ENCODE data around the gene IGSF5. TPM values are rescaled to one million over a fixed set of nuclear protein-coding genes. Genes with fewer than 3 reads are reported as not detected.

Gene IGSF5
- total and polyA plus RNA-seq, 10 of the 15 experiments (the other 5 are each of a cell fraction or from before 2014, with no cell fraction given) = not detected

- Histone ChIP-seq H3K36me3 (ENCODE audit: control insufficient read depth in 2 of 2, insufficient read depth in 2 of 2, low read length in 1 of 2) (no peaks in the 10 kb centered on the region), H3K9me3 (replicated peaks; ENCODE audit: control insufficient read depth, insufficient read depth, low read length) (no peaks in the 10 kb centered on the region; the same call in 2 of the 3 replicates), H3K4me3 (no peak overlapping the region), H3K9ac (ENCODE audit: control insufficient read depth, insufficient read depth, low read length) (no peak overlapping the region), H3K79me2 (ENCODE audit: control insufficient read depth, insufficient read depth, low read length) (no peaks in the 10 kb centered on the region), H2AFZ (ENCODE audit: control insufficient read depth, low read depth, low read length) (no peak overlapping the region), H3K27me3 (replicated peaks in 1 of 2; ENCODE audit: control insufficient read depth in 2 of 2, insufficient read depth in 2 of 2, low read length in 1 of 2) (no peaks in the 10 kb centered on the region), H4K20me1 (ENCODE audit: control insufficient read depth, insufficient read depth) (no peaks in the 10 kb centered on the region), H3K4me1 (ENCODE audit: control insufficient read depth, insufficient read depth, low read length) (no peaks in the 10 kb centered on the region), H3K4me2 (ENCODE audit: control insufficient read depth, insufficient read depth) (no peak overlapping the region), H3K27ac (ENCODE audit: control insufficient read depth, insufficient read depth) (no peak overlapping the region)
- in situ Hi-C loops (cut with MboI) = no loop called here
- CTCF ChIA-PET = no interaction called here
- BruUV-seq (replicated peaks) = no TSS peak
- RAD21 ChIA-PET (ENCODE audit: unreplicated experiment) = no interaction called here
- WGBS (ENCODE audit: insufficient coverage, insufficient replicate concordance, low lambda C conversion rate, missing lambda C conversion rate) = 4% methylated on average over 1 of the region's 1 CpG
- intact Hi-C loops (cut with micrococcal nuclease; ENCODE audit: unreplicated experiment) = no loop called here
- FAIRE-seq (no peak), ATAC-seq (no peak), DNase-seq (ENCODE audit: low read depth, low spot score) (no peak)
- SMC1A ChIA-PET (ENCODE audit: uncharacterized antibody, unreplicated experiment) = no interaction called here
- POLR2A ChIA-PET = no interaction called here
- TF ChIP-seq SMC3 (IDR thresholded peaks at IDR 0.05; ENCODE audit: borderline replicate concordance, low read length) = no peak
- TF ChIP-seq NFYB (IDR thresholded peaks at IDR 0.05; ENCODE audit: insufficient read depth, low read depth, low read length) = no peak
- no peak for TF ChIP-seq REST (IDR thresholded peaks at IDR 0.05; ENCODE audit: low read depth, low read length)
- TF ChIP-seq SP1 (IDR thresholded peaks at IDR 0.05; ENCODE audit: low read depth, low read length) = no peak
- no peak for TF ChIP-seq FOXK2 (IDR thresholded peaks at IDR 0.05)
- no peak for TF ChIP-seq ZNF24 (IDR thresholded peaks at IDR 0.05)
- TF ChIP-seq SRF (IDR thresholded peaks at IDR 0.05; ENCODE audit: low read depth in 2 of 2, low read length in 2 of 2) = no peak
- no peak for TF ChIP-seq NFIC (IDR thresholded peaks at IDR 0.05; ENCODE audit: low read depth, low read length)
- no peak for TF ChIP-seq ZNF592 (IDR thresholded peaks at IDR 0.05)
- TF ChIP-seq BCL11A (IDR thresholded peaks at IDR 0.05; ENCODE audit: low read depth, low read length) = no peak
- TF ChIP-seq SMAD1 (IDR thresholded peaks at IDR 0.05; ENCODE audit: low read depth, partially characterized antibody) = no peak
- TF ChIP-seq CTCF (IDR thresholded peaks at IDR 0.05 in 2 of 3, conservative IDR thresholded peaks at IDR 0.05 in 1 of 3; ENCODE audit: control insufficient read depth in 2 of 3, extremely low read depth in 1 of 3, insufficient read depth in 1 of 3, low read depth in 3 of 3, low read length in 3 of 3) = no peak
- no peak for TF ChIP-seq PKNOX1 (IDR thresholded peaks at IDR 0.05)
- TF ChIP-seq NRF1 (conservative IDR thresholded peaks at IDR 0.05; ENCODE audit: low read depth, low read length) = no peak
- TF ChIP-seq EED (IDR thresholded peaks at IDR 0.05; ENCODE audit: low read depth) = no peak
Measured at GRCh38 chr21:39775816-39776215, 30.8 kb downstream of the IGSF5 start.

Data from GM12878 (cell line).